Hematopoietic multipotent progenitor cell treated with erythropoietin and hydrocortisone succinate and interleukin-3 and kit ligand, for 8 days (in vitro differentiated cells): ENCODE data around the gene YBX3.

Experiments used
- DNase-seq: peaks from one replicate; pipeline ENCODE4 v3.0.0-alpha.2; 2015

The YBX3 gene

DNA sequence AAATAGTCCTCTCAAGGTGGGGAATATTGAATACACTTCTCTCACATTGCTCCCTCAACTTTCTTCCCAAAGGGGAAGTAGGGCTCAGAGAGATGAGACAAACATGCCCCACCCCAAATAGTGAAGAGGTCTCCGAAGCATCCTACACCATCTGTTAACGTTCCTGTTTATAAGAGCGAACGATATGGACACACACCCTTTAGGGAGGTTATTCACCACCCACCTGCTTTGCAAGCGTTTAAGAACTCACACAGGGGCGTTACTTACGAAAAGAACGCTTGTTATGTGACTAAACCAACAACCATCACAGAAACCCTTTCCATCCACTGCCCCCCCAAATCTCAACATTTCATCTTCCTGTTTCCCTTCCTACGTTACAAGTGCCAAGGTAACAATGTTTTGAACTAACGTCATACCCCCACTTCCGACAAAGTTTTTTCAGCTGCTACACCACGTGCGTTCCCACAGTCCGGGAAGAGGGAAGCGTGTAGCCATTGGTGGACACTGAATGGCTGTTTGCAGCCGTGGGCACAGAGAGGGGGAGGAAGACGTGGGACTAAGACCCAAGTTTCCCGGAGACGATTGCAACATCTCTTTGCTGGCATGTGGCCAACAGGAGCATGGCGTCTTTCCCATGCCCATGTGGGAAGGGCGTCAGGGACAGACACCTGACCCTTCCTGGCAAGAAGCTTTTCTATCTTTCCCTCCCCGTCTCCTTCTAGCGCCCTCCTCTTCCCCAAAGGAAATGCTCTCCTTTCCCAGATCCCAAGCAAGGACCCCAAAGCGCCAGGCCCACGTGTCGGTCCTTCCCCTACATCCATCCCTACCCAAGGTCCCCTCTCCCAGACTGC, 1.2 kb downstream of the YBX3 start:
- DNase-seq, result peak; percentile 83

DNA sequence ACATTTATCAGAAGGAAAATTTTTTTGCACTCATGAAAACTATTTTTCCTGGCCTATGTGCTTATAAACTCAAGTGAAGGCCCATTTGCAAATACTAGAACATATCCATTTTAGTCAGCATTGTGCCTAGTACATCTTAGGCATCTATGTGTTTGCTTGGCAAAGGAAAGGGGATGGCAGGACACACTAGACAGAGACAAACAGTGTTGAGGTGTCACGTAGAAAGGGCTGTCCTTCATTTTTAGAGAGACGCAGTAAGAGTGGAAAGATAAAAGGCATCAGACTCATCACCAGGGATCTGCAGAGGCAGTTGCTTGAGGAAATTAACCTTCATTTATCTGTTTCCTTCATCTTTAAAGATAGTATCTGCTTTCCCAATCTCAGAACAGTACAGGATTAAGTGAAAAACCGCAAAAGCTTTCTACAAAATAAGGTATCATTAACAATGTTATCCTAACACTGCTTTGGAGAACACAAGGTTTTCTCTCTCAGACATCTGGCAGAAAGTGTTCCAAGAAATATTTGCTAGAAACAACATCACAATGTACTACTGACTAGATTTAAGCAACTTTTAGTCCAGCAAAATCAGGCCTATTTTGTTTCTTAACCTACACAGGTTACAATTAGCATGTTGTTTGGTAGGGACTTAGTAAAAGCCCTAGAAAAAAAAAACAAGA, 2.0 kb downstream of the YBX3 start:
- no peak for DNase-seq

DNA sequence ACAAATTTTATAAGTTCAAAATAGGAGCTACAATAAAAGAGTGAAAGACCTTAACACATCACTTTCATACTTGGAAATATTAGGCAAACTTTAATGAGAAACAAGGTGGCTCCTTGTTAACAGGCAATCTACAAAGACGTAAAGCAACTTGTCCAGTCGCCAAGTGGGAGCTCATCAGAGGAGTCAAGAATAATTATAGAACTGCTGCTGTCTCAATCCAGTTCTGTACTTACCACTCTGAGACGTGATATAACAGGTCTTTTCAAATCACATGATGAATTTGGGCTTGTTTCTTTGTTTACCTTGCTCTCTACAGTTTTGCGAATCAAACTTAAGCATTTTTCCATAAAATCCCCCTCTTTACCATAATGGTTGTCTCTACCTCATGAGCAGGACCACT, 3.6 kb downstream of the YBX3 start:
- no peak for DNase-seq

DNA sequence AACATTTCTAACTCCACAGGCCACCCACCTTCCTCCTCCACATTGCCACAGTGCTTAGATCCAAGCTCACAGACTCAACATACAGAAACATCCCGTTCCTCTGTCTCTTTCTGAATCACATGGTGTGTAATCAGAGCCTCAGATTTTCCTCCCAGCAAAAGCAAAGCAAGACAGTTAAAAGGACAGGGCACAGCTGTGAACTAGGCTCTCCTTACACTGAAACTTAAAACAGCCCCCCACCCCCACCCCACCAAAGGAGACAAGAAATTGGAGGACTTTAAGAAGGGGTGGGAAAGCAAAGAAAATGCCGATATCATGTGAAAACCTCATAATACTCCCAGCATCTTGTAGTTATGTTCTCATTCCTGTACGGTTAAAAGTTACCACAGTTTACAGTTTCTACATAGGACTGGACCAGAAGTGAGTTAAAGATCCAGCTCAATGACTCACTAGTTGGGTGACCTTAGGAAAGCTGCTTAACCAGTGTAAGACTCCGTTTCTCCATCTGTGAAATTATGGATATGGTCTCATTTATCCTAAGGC, 4.8 kb downstream of the YBX3 start:
- DNase-seq, result no peak

DNA sequence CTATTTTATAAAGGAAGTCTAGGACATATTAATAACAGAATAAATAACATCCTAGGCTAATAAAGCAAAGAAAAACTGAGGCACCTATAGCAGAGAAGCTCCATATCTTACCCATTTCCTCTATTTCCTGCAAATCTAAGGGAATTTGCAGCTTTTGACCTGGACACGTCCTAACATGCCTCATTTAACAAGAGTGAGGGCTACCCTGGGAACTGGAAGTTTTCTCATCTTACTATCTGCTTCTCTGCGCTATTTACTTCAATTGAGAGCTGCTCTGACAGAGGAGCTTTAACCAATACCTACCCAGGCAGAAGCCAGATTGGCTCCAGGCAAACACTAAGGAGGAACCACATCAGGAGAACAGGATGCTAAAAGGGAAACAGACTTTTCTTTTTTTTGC, 5.7 kb downstream of the YBX3 start:
- DNase-seq, result no peak

DNA sequence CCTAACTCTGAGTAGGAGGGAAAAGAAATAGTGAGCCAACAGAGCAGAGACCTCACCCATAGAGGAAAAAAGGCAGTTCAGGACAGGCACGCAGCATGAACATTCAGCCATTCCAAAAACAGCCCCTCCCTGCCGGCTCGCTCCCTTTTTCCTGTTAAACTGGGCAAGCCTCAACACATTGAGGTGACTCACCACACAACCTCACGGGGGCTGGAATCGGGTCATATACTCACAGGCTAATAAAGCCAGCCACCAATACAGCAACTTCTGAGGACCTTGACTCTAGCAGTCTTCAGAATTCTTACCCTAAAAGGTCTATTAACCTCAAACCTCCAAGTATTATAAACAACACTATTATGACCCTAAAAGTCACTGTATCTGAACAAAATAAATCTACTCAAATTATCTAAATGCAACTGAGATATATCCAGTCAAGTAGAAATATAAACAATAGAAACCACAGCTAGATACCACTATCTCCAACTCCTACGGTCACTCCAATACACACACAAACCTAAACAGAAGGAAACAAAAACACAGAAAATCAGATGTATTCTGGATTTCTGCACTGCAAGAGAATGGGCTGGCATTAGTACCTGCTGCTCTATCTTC, 6.3 kb downstream of the YBX3 start:
- DNase-seq, result no peak

GRCh38 chr12:10716277-10716676, 6.8 kb downstream of the YBX3 start:
- DNase-seq, result no peak

DNA sequence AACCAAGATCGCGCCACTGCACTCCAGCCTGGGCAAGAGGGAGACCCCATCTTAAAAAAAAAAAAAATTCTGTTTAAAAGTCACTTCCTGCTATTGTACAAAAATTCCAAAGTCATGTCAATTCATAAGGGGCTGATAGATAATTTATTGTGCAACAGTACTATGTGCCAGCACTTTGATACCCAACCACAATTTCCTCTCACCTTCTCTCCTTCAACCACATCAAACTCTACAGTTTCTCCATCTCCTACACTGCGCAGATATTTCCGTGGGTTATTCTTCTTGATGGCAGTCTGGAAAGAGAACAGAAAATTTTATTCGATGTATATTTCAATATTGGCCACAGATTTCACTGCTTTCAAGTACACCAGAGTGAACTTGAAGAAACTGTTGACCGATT, 7.6 kb downstream of the YBX3 start:
- DNase-seq, result no peak

DNA sequence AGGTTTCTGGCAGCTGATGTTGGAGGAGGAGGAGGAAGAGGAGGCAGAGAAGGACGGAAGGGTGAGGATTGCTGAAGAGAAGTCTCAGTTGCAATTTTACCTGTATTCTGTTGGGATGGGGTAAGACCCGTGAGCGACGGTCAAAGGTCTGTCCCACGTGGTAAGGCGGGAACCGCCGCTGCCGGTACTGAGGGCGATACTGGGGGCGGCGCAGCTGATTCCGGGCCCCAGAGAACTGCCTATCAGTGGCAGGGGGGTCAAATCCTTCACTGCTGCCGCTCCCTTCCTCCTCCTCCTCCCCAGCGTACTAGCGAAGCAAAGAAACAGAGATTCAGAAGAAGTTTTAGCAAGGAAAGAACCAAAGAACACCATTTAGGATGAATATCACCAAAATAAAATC, 13.3 kb downstream of the YBX3 start:
- DNase-seq, result no peak

DNA sequence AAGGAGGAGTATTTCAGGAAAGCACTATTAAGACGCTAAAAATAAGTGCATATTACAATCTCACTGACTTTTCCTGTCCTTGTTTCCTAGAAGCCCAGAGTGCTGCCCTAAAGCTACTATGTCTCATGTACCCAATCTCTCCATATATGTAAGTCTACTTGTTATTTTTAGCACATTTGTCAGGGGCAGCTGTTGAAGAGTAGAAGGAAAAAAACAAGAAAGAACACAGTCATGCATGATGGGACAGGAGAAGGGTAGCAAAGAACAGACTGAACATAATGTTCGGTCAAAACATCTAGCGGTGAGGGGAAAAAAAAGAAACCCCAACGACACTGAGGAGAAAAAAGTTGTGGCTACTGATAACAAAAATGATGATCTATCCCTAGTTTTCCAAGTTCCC, 14.3 kb downstream of the YBX3 start:
- DNase-seq, result no peak

GRCh38 chr12:10705655-10706054, 17.5 kb downstream of the YBX3 start:
- DNase-seq, result no peak

DNA sequence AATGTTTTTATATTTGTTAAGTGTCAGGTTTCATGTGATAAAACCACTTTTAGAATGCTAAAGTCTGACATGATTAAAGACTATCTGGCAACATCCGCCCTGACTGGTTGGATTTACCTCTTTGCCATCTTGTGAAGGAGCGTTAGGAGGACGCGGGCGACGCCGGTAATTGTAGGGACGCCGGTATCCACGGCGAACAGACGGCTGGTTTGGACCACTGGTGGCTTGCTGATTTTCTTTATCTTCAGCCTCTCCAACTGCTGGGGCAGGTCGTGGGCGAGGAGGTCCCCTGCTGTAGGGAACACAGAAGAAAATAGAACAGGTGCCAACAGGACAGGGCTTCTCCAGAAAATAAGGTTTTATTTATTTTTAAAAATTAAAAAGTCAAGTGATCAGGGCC, 21.3 kb downstream of the YBX3 start:
- peak; percentile 66 for DNase-seq

DNA sequence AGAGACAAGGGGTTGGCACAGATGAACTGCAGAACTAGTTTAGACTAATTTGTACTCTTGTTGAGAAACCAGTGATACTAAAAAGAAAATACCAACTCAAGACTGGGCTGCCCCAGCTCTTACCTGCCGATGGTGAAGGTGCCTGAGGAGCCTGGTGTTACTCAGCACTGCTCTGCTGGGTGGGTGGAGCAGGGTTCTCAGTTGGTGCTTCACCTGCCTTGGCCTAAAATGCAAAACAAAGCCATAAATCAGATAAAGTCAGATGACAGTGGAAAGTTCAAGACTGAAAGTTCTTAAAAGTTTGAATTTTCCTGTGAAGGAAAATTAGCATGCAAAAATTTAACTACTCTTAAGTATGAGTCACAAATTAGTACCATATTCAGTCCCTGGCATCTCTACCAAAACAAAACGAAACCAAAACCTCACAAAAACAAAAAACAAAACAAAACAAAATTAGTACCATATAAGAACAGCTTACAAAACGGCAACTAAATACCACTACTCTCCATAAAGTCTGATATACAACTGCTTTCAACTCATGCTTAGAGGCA, 21.9 kb downstream of the YBX3 start:
- DNase-seq, result no peak

GRCh38 chr12:10700581-10700980, 22.5 kb downstream of the YBX3 start:
- peak; percentile 68 for DNase-seq

GRCh38 chr12:10697862-10698261, 25.3 kb downstream of the YBX3 start:
- DNase-seq, result no peak

DNA sequence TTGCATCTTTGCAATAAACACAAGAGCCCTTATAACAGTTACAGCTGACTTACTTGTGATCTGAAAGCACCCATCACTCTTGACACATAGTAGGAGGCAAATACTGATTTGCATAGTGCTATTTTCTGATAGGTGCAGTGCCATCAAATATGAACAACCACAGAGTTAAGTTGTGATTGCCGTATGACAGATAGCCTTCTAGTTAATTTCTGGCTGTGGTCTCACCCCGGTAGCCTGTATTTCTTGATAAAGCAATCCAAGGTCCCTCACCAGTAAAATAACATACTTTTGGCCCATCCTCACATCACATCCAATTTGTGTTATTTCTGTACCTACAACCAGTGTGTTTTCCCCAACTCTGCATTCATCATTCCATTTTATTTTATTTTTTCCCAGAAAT, 26.0 kb downstream of the YBX3 start:
- DNase-seq, result peak; percentile 65

- DNase-seq, result no peak
Measured at GRCh38 chr12:10690906-10691305, 32.2 kb downstream of the YBX3 start.

GRCh38 chr12:10689146-10689545, 34.0 kb downstream of the YBX3 start:
- DNase-seq, result no peak

GRCh38 chr12:10688042-10688441, 35.1 kb downstream of the YBX3 start:
- no peak for DNase-seq

GRCh38 chr12:10673659-10674384, 49.3 kb downstream of the YBX3 start, which contains the start of gene STYK1:
Gene STYK1 (minus strand): TSS chr12:10674052. CDS start chr12:10634618, 39,434 bp downstream.
- peak; percentile 82 for DNase-seq

DNA sequence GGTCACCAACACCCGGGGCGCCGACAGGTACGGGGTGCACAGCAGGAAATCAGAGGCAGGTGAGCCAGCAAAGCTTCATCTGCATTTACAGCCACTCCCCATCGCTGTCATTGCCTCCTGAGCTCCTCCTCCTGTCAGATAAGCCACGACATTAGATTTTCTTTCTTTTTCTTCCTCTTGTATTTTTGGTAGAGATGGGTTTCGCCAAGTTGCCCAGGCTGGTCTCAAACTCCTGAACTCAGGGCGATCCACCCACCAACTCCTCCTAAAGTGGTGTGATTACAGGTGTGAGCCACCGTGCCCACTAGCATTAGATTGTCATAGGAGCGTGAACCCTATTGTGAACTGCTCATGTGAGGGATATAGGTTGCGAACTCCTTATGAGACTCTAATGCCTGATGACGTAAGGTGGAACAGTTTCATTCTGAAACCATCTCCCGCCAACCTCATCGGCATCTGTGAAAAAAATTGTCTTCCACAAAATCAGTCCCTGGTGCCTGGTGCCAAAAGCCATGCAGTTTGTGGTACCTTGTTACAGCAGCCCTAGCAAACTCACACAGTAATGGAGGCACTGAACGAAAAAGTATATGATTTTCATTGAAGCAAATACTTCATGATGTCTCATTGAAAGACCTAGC, 50.8 kb downstream of the YBX3 start:
- DNase-seq, result no peak

DNA sequence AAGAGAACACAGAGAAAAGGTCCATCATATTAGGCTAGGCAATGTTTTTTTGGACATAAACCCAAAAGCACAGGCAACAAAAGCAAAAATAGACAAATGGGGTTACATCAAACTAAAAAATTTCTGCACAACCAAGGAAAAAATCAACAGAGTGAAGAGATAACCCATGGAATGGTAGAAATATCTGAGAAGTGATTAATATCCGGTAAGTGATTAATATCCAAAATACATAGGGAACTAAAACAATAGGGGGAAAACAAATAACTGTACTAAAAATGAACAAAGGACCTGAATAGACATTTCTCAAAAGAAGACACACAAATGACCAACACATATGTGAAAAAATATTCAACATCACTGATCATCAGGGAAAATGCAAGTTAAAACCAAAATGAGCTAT, 53.6 kb downstream of the YBX3 start:
- DNase-seq, result no peak
